Amniotic stem cell (primary cell): ENCODE results near the gene ZNF330.
"Not testable (repeated sequence)": the region's sequence is repeated elsewhere in the genome, so short reads cannot be mapped to it uniquely, and the experiment has no call there.

Source experiments
- DNase-seq: peaks from one replicate; lab custom pipeline; 2025; lab: John Stamatoyannopoulos, UW

ZNF330 gene

GRCh38 chr4:141220691-141221659 is at the start of gene ZNF330:
ZNF330 (plus strand) TSS chr4:141220895; CDS start chr4:141222372, 1,477 bp downstream.
- DNase-seq, result peak; percentile 69

DNA sequence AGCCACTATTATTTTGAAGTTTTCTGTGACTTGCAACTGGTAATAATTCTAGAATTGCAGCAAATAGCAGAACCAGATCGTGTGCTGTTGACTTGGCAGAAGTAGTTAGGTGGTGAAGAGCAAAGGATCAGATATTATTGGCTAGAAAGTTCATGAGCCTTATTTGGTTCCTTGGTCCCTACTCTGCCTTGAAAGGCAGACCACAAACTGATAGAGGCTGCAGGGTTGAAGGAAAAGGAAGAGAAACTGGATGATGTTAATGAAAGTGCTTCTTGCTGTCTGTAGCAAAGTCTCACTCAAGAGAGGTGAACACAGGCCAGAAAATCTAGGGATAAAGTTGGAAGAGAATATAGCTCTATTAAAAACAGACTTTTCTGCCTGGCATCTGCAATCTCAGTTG is 46.2 kb upstream of the ZNF330 start:
- DNase-seq, result no peak

DNA sequence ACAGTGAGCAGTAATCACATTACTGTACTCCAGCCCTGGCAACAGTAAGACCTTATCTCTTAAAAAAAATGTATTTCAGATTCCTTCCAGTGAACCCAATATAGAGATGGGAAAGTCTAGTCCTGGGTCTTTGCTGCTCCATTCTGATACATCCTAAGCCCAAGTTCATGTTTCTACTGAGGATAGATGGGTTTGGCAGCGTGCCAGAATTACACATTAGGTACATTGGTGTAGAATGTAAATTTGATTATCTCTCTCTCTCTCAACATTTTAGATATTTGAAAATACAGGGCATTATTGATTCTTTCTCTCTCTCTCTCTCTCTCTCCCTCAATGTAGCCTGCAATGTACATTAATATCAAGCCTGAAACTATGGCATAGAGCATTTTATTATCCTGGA is 43.5 kb upstream of the ZNF330 start:
- no peak for DNase-seq

DNA sequence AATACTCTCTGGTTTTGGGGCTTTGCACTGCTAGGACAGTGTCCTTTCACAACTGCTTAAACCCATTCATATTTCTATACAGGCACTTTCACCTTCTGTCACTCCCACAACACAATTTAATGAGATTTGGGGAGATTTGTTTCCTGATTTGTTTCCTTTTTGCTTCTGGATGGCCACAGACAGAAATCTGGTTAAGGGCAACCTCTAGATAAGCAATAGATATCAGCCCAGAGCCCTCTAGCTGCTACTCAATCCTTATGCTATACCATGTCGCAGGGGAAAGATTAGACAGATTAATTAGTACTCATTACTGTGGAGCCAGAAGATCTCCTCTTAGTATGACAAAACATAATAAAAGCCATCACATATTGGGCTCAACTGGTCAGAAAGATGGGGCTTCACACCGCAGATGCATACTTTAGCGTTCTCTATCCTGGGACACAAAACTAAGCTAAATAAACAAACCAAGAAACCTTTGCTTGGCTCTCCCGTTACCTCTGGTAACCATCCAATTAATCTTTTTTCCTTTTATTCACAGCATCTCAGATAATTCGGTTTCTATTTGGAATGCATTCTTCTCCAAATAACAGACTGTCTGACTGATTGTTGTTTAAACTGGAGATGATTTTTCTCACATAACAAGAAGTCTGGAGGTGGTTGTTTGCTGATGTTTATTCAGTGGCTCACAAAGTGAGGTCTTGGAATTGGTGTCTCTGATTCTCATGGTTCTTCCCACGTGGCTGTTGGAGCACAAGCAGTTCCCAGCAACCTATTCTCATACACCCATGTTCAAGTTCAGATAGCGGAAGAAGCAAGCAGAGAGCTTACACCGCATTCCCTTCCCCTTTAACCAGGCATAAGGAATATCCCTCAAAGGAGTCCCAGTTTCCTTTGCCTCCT is 41.0 kb upstream of the ZNF330 start:
- no peak for DNase-seq

DNA sequence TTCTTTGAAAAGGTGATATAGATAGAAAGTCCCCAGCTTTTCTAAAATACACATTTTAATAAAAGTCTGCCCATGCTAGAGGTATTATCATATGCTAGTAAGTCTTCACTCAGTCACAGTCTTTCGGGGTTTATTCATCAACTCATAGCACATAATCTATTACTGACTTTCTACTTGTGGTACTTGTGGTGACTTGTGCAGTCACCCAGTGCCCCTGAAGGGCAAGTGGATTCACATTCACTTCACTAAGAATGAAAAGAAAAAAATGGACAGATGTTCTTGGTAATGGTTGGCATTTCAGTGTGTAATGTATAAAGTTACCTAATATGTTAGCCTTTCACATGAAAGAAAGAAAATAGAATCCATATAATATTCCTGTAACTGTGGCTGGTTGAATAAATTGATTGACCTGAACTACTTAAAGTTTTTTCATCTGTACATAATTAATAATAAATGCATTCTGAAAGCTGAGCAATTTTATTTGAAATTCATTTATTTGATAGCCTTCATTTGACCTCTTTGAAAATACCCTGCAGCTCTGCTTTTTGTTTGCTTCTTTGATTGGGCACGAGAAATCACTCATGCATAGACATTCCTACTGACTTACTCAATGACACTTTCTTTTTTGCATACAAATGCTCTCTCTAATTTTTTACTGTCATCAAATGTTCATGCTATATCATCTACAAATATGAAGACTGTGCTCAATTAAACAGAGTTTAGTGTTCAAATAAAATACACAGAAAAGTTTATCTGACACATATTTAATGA is 39.5 kb upstream of the ZNF330 start:
- DNase-seq, result no peak

- DNase-seq, result not testable (repeated sequence)
These were observed 37.2 kb upstream of the ZNF330 start for GRCh38 chr4:141183491-141183890.

- no peak for DNase-seq
These were observed 28.1 kb upstream of the ZNF330 start for GRCh38 chr4:141192564-141192963.

- no peak for DNase-seq
These were observed 27.1 kb upstream of the ZNF330 start for GRCh38 chr4:141193516-141194034.

GRCh38 chr4:141195095-141195707 is 25.5 kb upstream of the ZNF330 start:
- DNase-seq, result no peak

DNA sequence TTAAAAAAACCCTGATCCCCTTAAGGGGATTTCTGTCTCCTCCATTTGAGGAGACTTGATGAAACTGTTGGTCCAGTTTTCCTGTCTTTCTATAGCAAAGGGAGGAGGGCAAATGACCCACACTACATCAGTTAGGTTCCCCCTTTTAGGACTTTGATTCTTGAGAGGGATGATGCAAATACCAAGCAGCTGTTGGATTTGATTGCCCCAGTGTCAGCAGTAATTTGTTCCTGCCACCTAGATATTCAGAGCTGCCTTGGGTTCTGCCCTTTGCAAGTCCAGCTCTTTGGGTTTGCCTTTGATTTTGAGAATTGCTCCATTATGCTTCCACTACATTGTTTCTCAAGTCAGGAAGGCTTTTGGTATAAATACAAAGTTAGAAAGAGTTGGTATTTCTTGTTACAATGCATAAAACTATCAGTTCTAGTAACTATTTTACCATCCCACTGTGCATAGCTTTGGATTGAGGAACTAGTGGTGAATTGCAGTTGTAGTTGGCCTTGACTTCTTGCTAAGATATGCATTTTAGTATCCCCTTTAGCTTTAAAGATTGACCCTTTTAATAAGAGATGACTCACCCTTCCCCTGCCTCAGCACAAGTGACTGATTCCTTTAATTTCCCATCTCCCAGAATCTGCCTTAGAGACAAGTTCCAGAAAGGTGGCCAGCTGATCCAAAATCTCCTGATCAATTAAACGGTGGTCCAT is 24.3 kb upstream of the ZNF330 start:
- no peak for DNase-seq

DNA sequence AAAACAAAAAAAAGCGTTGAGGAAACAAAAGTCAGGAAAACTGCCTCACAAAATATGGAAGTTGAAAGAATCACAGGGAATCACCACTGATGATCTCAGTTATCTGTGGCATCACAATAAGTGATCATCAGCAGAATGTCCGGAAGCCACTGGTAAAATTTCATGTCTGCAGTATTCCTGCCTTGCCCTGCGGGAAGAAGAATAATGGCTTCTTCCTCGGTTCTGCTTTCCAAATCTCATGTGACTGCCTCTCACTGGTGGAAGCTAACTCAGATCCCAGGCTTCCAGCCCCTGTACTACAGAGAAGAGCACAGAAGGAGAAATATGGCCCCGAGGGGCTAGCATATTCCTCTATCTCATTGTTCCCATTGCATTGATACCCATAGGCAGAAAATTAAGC is 12.7 kb upstream of the ZNF330 start:
- no peak for DNase-seq

DNA sequence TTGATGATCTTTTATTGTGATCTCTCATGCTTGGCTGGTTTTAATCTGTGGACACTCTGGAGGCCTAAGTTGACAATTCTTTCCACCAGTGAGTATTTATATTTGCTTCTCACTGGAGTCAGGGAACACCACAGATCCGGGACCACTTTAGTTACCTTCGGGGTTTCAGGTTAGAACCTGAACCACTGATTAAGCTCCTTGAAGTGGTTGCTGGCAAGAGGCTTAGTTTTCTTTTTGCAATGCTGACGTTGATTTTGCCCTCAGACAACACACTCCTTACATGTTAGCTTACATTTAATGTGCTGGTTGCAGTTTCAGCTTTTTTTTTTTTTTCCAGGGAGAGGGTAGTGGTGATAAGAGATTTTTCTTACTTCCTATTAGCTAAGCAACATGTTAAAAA is 10.5 kb upstream of the ZNF330 start:
- no peak for DNase-seq

DNA sequence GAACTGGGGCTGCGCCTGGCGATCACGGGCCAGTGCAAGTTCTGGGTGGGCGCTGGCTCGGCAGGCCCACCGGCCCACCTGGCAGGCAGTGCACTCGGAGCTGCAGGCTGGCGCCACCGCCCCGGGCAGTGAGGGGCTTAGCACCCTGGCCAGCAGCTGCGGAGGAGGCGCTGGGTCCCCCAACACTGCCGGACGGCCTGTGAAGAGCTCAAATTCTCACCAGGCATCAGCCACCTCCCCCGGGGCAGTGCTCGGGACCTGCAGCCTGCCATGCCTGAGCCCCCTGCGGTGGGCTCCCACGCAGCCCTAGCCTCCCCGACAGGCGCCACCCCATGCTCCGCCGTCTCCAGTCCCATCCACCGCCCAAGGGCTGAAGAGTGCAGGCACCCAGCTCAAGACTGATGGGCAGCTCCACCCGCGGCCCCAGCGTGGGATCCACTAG is 7.1 kb upstream of the ZNF330 start:
- no peak for DNase-seq

DNA sequence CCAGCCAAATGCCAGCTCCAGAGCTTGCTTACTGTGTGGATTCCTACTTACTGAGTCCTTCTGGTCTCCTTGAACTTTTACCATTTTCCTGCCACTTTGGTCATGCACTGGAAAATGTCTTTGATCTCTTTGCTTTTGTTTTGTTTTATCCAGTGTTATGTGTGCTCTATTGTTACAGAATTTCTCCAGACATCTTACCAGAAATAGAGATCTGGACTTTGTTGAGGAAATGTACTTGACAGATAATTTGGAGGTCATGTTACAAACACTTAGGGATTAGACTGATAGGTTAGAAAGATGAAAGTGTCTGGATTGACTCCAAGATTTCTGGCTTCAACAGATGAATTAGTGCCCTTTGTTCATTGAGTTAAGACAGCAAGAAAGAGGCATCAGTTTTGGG is 5.7 kb upstream of the ZNF330 start:
- no peak for DNase-seq

DNA sequence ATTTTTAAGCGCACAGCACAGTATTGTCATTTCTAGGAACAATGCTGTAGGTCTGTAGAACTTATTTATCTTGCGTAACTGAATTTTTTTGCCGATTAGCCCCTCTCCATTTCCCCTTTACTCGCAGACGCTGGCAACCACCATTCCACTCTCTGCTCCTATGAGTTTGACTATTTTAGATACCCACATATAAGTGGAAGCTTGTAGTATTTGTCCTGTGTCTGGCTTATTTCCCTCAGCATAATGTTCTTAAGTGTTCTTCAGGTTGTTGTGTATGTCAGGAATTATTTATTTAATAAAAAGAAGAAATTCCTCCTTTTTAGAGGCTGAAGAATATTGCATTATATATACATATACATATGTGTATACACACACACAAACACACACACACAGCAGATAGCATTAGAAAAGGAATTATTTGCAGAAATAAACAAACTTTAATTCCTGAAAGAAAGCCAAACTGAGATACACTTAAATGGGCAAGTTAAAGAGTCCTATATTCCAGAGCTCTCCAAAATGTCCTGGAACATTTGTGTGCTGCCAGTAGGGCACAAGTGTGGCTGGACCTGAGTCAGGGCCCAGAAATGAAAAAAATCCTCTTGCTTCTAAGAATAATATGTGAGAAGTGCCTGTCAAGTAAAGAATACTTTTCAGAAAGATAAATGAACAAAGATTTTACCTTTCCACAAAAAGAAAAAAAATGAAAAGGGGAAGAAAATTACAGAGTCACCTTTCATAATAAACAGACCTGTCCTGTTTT is 4.5 kb upstream of the ZNF330 start:
- DNase-seq, result no peak

GRCh38 chr4:141220271-141220670 is 424 bp upstream of the ZNF330 start:
- no peak for DNase-seq

DNA sequence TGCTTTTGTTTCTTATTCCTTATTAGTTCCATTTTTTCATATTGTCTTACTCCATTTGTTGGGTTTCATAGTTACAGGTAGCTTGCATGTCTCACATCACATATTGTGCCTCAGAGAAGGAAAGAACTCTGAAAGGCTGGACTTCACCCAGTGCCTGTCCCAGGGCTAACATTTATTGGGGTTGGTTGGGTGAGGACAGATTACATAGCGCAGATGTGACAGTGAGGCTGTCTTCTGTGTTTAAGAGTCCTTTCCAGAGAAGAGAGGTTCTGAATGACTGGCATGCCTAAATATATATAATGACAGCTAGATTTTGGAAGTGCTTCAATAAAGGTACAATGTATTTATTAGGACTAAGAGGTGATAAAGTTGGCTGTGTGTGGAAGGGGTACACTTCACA is 2.7 kb downstream of the ZNF330 start:
- DNase-seq, result no peak

- DNase-seq, result not testable (repeated sequence)
These were observed 6.6 kb downstream of the ZNF330 start for GRCh38 chr4:141227280-141227679.

DNA sequence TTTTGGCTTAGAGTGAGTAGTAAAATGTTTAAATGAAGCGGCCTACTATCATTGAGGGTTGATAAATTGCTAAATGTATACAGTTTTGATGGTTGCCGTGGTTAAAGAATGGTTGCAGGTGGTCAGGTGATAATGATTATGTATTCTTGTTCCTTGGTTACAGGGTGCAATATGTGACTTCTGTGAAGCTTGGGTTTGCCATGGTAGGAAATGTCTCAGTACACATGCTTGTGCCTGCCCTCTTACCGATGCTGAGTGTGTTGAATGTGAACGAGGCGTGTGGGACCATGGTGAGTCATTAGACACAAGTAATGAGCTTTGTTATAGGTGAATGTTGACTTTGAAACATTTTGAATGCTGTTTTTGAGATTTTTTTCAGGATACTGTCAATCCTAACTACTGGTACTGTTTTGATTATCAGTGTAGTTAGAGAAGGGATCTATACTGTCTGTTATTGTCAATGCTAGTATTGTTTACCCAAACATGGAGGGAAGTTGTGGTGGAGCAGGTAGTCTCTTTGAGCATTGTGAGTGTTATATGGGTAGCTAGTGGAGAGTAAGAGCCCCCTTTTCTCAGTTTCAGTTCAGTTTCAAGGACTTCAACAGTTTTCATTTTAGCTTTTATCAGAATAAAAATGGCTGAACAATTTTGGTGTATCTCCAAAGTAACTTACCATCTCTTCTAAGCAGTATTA is 8.9 kb downstream of the ZNF330 start:
- no peak for DNase-seq
